BLaER1 treated with 17β-estradiol and CSF1 and Interleukin-3, amounts not matched to agents 10 nM and 100 nM (cell line): Measurements from ENCODE around the gene SUPV3L1.

Experiments
- H3K27ac ChIP-seq, 11 experiments: shearing (Covaris generic); formaldehyde crosslinking; 2 replicates each; pipeline ENCODE4 v1.8.1; 2022
- H3K27me3 ChIP-seq, 11 experiments: shearing (Covaris generic); formaldehyde crosslinking; 2 replicates each; pipeline ENCODE4 v1.8.1; 2022
- H3K36me3 ChIP-seq, 11 experiments: shearing (Covaris generic); formaldehyde crosslinking; 2 replicates each; pipeline ENCODE4 v1.8.1; 2022
- H3K4me1 ChIP-seq, 10 experiments: shearing (Covaris generic); formaldehyde crosslinking; 2 replicates each; pipeline ENCODE4 v1.8.1; 2022
- H3K4me2 ChIP-seq, 11 experiments: shearing (Covaris generic); formaldehyde crosslinking; 2 replicates each; pipeline ENCODE4 v1.8.1; 2022
- H3K4me3 ChIP-seq, 10 experiments: shearing (Covaris generic); formaldehyde crosslinking; 2 replicates each; pipeline ENCODE4 v1.8.1; 2022
- H3K9ac ChIP-seq, 11 experiments: shearing (Covaris generic); formaldehyde crosslinking; 2 replicates each; pipeline ENCODE4 v1.8.1; 2022
- H3K9me3 ChIP-seq, 11 experiments: shearing (Covaris generic); formaldehyde crosslinking; replicated peaks in 1 of 11; 2 replicates each; pipeline ENCODE4 v1.8.1; 2022
- H4K20me1 ChIP-seq, 11 experiments: shearing (Covaris generic); formaldehyde crosslinking; 2 replicates each; pipeline ENCODE4 v1.8.1; 2022
- Cebpa-rat ChIP-seq, 11 experiments: shearing (Covaris generic); IDR thresholded peaks; 2 replicates each; pipeline ENCODE4 v1.8.1; 2022

The SUPV3L1 gene

DNA sequence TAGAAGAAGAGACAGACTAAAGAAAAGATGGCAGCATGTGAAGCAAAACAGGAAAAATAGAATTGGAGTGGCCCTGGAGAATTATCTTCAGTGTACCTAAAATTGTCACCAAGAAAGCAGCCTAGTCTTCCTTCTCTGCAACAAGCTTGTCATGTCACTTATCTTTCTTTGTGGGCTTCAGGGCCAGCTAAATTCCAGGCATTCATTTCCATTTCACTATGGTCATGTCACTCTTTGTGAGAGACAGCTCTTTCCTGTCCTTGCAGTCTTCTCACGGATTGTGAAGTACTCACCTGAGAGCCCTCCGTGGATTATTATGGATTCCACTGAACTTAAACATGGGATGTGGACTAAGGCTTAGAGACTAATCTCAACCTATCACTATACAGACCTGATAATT is 31.1 kb downstream of the SUPV3L1 start:
- Histone ChIP-seq H3K36me3 (peaks cover 25 to 43% (median 37%) of the 10 kb centered on the region in 11 experiments), H3K27ac (no peak overlapping the region), H3K4me3 (no peak overlapping the region), H3K27me3 (no peaks in the 10 kb centered on the region), H3K4me1 (peaks cover 6 to 41% (median 8%) of the 10 kb centered on the region in 10 experiments; a peak in 17 of 20 replicates), H3K9ac (no peak overlapping the region), H3K4me2 (no peak overlapping the region), H3K9me3 (peaks cover 0 to 11% (median 0%) of the 10 kb centered on the region in 11 experiments; a peak in 5 of 22 replicates), H4K20me1 (peaks cover 0 to 5% (median 0%) of the 10 kb centered on the region in 11 experiments; a peak in 1 of 22 replicates)
- no peak for TF ChIP-seq Cebpa-rat (IDR thresholded peaks at IDR 0.05)

DNA sequence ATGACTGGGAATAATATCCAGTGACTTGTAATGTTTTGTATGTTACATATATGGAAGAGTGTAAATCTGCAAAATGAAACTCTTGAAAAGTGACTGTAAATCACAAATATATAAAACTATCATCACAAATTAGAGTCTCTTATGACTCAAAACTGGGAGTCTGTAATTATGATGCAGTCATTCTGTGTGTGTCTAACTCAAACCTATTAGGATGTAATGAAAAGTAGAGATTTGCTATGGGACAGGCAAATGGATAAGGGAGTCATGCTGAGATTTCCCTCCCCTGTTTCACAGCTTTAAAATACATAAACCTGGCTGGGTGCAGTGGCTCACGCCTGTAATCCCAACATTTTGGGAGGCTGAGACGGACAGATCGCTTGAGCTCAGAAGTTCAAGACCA is 31.5 kb downstream of the SUPV3L1 start:
- Histone ChIP-seq H3K36me3 (peaks cover 21 to 39% (median 32%) of the 10 kb centered on the region in 11 experiments), H3K9me3 (peaks cover 0 to 11% (median 0%) of the 10 kb centered on the region in 11 experiments; a peak in 5 of 22 replicates), H3K4me2 (no peak overlapping the region), H3K9ac (no peak overlapping the region), H3K4me1 (peaks cover 6 to 45% (median 8%) of the 10 kb centered on the region in 10 experiments; a peak in 17 of 20 replicates), H3K27ac (no peak overlapping the region), H3K4me3 (no peak overlapping the region), H3K27me3 (no peaks in the 10 kb centered on the region), H4K20me1 (peaks cover 0 to 5% (median 0%) of the 10 kb centered on the region in 11 experiments; a peak in 1 of 22 replicates)
- no peak for TF ChIP-seq Cebpa-rat (IDR thresholded peaks at IDR 0.05)

- no peak for TF ChIP-seq Cebpa-rat (IDR thresholded peaks at IDR 0.05)
- H3K4me3 ChIP-seq: no peak overlapping the region
- H3K9me3 ChIP-seq: peaks cover 0 to 11% (median 0%) of the 10 kb centered on the region in 11 experiments; a peak in 5 of 22 replicates
- H3K27me3 ChIP-seq: no peaks in the 10 kb centered on the region
- peaks cover 0 to 17% (median 10%) of the 10 kb centered on the region in 11 experiments; a peak in 18 of 22 replicates for H3K36me3 ChIP-seq
- 0 out of 22 replicates have a peak, but pooled peaks cover 0 to 1% (median 0%) of the 10 kb centered on the region in 11 experiments for H4K20me1 ChIP-seq
- H3K27ac ChIP-seq: no peak overlapping the region
- H3K4me2 ChIP-seq: peak overlapping the region in 2 of 11 experiments; percentile 7 to 45; a peak in 3 of 22 replicates
- no peak overlapping the region for H3K9ac ChIP-seq
- peaks cover 5 to 45% (median 8%) of the 10 kb centered on the region in 10 experiments; a peak in 17 of 20 replicates for H3K4me1 ChIP-seq
These were observed 33.7 kb downstream of the SUPV3L1 start for GRCh38 chr10:69213591-69214311.

GRCh38 chr10:69214666-69215131 is 34.7 kb downstream of the SUPV3L1 start:
- peak overlapping the region in 3 of 11 experiments; percentile 7 to 26 (median 18); a peak in 3 of 22 replicates for H3K4me2 ChIP-seq
- no peak for TF ChIP-seq Cebpa-rat (IDR thresholded peaks at IDR 0.05)
- H3K27ac ChIP-seq: no peak overlapping the region
- H3K36me3 ChIP-seq: peaks cover 0 to 7% (median 1%) of the 10 kb centered on the region in 11 experiments; a peak in 9 of 22 replicates
- H3K4me3 ChIP-seq: no peak overlapping the region
- peaks cover 5 to 39% (median 8%) of the 10 kb centered on the region in 10 experiments; a peak in 17 of 20 replicates for H3K4me1 ChIP-seq
- H3K27me3 ChIP-seq: no peaks in the 10 kb centered on the region
- H3K9ac ChIP-seq: no peak overlapping the region
- H4K20me1 ChIP-seq: no peaks in the 10 kb centered on the region
- H3K9me3 ChIP-seq: peaks cover 0 to 11% (median 0%) of the 10 kb centered on the region in 11 experiments; a peak in 5 of 22 replicates

DNA sequence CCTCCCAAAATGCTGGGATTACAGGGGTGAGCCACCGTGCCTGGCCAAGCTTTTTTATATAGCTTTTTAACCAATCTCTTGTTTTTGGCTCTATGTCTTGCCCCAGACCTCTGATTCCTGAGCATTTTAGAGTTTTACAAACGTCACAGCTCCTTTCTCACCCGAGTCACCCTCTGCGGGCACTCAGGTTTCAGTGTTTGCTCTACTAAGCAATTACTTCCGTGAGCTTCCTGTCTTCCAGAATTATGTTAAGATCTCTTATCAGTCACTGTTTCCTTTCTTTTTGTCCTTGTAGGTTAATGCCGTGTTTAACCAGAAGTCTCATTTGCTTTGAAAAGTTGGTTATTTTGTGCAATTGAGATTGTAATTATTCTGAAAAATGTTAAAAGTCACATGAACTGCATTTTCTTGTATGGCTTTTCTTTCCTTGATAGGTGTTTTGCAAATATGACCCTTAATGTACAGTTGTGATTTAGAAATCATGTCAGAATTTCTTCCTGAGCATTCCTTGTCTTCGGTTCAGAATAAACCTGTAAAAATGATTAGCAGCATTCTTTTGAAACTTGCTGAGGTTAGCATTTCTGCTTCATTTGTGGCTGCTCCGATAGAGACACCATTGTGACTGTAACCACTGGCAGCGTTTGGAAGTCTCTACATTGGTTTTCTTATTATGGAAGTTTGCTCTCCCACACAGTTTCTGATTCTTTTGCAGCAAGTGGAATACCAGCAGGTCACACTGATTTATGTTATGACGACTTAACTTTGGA is 35.6 kb downstream of the SUPV3L1 start:
- Histone ChIP-seq H3K9ac (no peak overlapping the region), H3K27ac (no peak overlapping the region), H3K4me3 (no peak overlapping the region)

DNA sequence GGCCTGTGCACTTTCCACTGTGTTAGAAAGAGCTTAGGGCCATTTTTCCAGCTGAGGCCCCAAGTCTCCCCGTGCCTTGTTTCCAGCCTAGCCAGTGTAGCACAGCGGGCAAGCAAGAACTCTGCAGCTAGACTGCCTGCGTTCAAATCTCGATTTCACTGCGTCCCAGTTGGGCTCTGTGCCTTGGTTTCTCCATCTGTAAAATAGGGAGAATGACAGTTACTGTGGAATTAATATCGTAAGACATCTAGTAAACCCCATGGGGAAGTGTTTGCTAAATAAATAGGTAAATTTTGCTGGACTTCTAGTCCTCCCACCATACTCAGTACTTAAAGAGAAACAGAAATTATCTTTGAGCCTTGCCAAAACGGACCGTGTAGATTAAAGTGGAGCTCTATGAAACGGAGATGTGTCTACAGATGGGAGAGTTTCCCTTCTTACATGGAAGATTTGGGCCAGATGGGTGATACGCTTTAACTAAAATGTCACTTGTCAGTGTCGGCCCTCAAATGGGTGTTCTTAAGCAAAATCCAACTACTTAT is 36.6 kb downstream of the SUPV3L1 start:
- H3K36me3 ChIP-seq: no peaks in the 10 kb centered on the region
- no peak overlapping the region for H3K27ac ChIP-seq

More for the DNA sequence above, 35.6 kb downstream of the SUPV3L1 start:
- no peak for TF ChIP-seq Cebpa-rat (IDR thresholded peaks at IDR 0.05)
- Histone ChIP-seq H3K9me3 (peaks cover 0 to 11% (median 0%) of the 10 kb centered on the region in 11 experiments; a peak in 5 of 22 replicates), H3K27me3 (no peaks in the 10 kb centered on the region), H3K36me3 (no peaks in the 10 kb centered on the region), H3K4me1 (peaks cover 5 to 39% (median 8%) of the 10 kb centered on the region in 10 experiments; a peak in 17 of 20 replicates), H4K20me1 (no peaks in the 10 kb centered on the region), H3K4me2 (peak overlapping the region; percentile 10 to 45 (median 26); a peak in 19 of 22 replicates)

DNA sequence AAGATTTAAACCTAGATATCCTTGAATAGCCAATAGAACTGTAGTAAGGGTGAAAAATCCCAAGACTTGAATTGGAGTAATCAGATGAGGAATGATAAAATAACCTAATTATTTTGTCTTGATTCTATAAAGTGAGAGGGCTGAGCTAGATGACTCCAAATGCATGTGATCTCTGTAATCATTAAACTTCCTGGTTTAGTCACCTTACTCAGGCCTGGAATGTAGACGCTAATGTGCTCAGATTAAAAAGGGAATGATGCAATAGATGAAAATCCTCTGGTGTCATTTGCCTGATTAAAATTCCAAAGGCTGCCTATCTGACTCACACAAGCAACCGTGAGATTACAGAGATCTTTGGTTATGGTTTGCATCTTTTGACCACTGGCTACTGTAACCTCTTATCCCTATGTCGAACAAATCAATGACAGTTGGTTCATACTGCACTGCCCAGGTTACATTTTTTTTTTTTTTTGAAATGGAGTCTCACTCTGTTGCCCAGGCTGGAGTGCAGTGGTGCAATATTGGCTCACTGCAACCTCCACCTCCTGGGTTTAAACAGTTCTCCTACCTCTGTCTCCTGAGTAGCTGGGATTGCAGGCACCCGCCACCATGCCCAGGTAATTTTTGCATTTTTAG is 37.2 kb downstream of the SUPV3L1 start:
- peak overlapping the region in 2 of 11 experiments; percentile 10 to 12; a peak in 3 of 22 replicates for H3K4me2 ChIP-seq
- H3K9me3 ChIP-seq: peaks cover 0 to 11% (median 0%) of the 10 kb centered on the region in 11 experiments; a peak in 5 of 22 replicates
- peaks cover 11 to 45% (median 16%) of the 10 kb centered on the region in 10 experiments for H3K4me1 ChIP-seq
- H3K9ac ChIP-seq: no peak overlapping the region
- no peaks in the 10 kb centered on the region for H4K20me1 ChIP-seq
- H3K27ac ChIP-seq: no peak overlapping the region
- no peak overlapping the region for H3K4me3 ChIP-seq
- H3K36me3 ChIP-seq: no peaks in the 10 kb centered on the region
- TF ChIP-seq Cebpa-rat (IDR thresholded peaks at IDR 0.05): peak in 1 of 11 experiments; percentile 15; a peak in 1 of 22 replicates
- no peaks in the 10 kb centered on the region for H3K27me3 ChIP-seq

More for the DNA sequence above, 36.6 kb downstream of the SUPV3L1 start:
- no peaks in the 10 kb centered on the region for H3K27me3 ChIP-seq
- no peak overlapping the region for H3K4me3 ChIP-seq
- no peaks in the 10 kb centered on the region for H4K20me1 ChIP-seq
- peaks cover 5 to 39% (median 10%) of the 10 kb centered on the region in 10 experiments; a peak in 19 of 20 replicates for H3K4me1 ChIP-seq
- no peak overlapping the region for H3K9ac ChIP-seq
- peaks cover 0 to 11% (median 0%) of the 10 kb centered on the region in 11 experiments; a peak in 5 of 22 replicates for H3K9me3 ChIP-seq
- TF ChIP-seq Cebpa-rat (IDR thresholded peaks at IDR 0.05): no peak
- H3K4me2 ChIP-seq: peak overlapping the region in 3 of 11 experiments; percentile 10 to 12 (median 11); a peak in 5 of 22 replicates

DNA sequence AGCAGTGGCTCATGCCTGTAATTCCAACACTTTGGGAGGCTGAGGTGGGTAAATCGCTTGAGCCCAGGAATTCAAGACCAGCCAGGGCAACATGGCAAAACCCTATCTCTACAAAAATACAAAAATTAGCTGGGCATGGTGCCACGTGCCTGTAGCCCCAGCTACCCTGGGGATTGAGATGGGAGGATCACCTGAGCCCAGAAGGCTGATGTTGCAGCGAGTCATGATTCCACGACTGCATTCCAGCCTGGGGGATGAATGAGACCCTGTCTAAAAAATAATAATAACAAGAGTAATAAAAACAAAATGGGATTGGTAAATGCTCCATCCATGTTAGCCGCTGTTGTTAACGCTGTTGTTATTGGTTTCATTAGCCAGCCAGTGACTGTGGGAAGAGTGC is 38.8 kb downstream of the SUPV3L1 start:
- no peaks in the 10 kb centered on the region for H4K20me1 ChIP-seq
- no peak overlapping the region for H3K27ac ChIP-seq
- no peak overlapping the region for H3K9ac ChIP-seq
- no peak overlapping the region for H3K4me3 ChIP-seq
- no peak overlapping the region for H3K4me2 ChIP-seq
- H3K27me3 ChIP-seq: no peaks in the 10 kb centered on the region
- no peaks in the 10 kb centered on the region for H3K36me3 ChIP-seq
- no peak for TF ChIP-seq Cebpa-rat (IDR thresholded peaks at IDR 0.05)
- H3K4me1 ChIP-seq: peaks cover 20 to 45% (median 26%) of the 10 kb centered on the region in 10 experiments
- peaks cover 0 to 11% (median 0%) of the 10 kb centered on the region in 11 experiments; a peak in 5 of 22 replicates for H3K9me3 ChIP-seq
